Heart right ventricle (tissue), 16 donors: ENCODE data around the gene SPHKAP. TPM values are rescaled to one million over a fixed set of nuclear protein-coding genes. Genes with fewer than 3 reads are reported as not detected.
A peak's percentile ranks its signal among the peaks of the same experiment; 100 is the strongest.

Experiments
- ATAC-seq, 8 donors: fragments of 200-7000 bp; cut with Tn5 transposase; one replicate each; pipeline ENCODE4 v1.9.1; 2020; ENCODE audit warnings: mild to moderate bottlenecking in 8 of 8, moderate library complexity in 8 of 8, moderate number of reproducible peaks in 1 of 8
- DNase-seq, 2 donors: peaks; one replicate each; pipeline ENCODE4 v3.0.0-alpha.2; 2020
- H3K27ac ChIP-seq, 10 donors: fragments of 200-600 bp; sonication (generic) in 2 of 10; one replicate each; pipeline versions ENCODE4 v1.5.0 to v1.8.0; 2020 to 2022; ENCODE audit warnings: mild to moderate bottlenecking in 3 of 10
- H3K27me3 ChIP-seq, 7 donors: fragments of 200-600 bp; one replicate each; pipeline ENCODE4 v1.8.0; 2021 to 2022; ENCODE audit warnings: mild to moderate bottlenecking in 2 of 7
- H3K36me3 ChIP-seq, 9 donors: fragments of 200-600 bp; sonication (generic) in 1 of 9; one replicate each; pipeline versions ENCODE4 v1.5.0 to v1.8.0; 2020 to 2022; ENCODE audit warnings: mild to moderate bottlenecking in 2 of 9
- H3K4me1 ChIP-seq, 9 donors: fragments of 200-600 bp; sonication (generic) in 1 of 9; one replicate each; pipeline versions ENCODE4 v1.5.0 to v1.8.0; 2020 to 2022; ENCODE audit warnings: mild to moderate bottlenecking in 4 of 9
- H3K4me3 ChIP-seq, 10 donors: fragments of 200-600 bp; sonication (generic) in 2 of 10; one replicate each; pipeline versions ENCODE4 v1.5.0 to v1.8.0; 2020 to 2022; ENCODE audit warnings: mild to moderate bottlenecking in 7 of 10, moderate library complexity in 2 of 10
- H3K9me3 ChIP-seq, 11 donors: fragments of 200-600 bp in 10 of 11; sonication (generic) in 2 of 11; one replicate each; pipeline versions ENCODE4 v1.5.0 to v1.8.0; 2013 to 2022; ENCODE audit warnings: mild to moderate bottlenecking in 2 of 11, control low read depth in 1 of 11, moderate library complexity in 1 of 11
- CTCF ChIP-seq, 9 donors: fragments of 200-600 bp; sonication (generic) in 2 of 9; IDR thresholded peaks; one replicate each; pipeline versions ENCODE4 v1.5.0 to v1.8.0; 2021 to 2022; ENCODE audit warnings: antibody characterized with exemption in 9 of 9, mild to moderate bottlenecking in 5 of 9, moderate library complexity in 1 of 9
- WGBS, 2 donors: extraction: QIAGEN DNeasy Blood & Tissue Kit; methylation state at CpG; one replicate each; pipeline ENCODE4 v1.1.7; 2013; ENCODE audit warnings: inconsistent platforms in 1 of 2; 5-methylcytosine and 5-hydroxymethylcytosine counted together
- intact Hi-C, 10 donors: fragments of 100-400 bp; cut with DNase I; formaldehyde crosslinking; loops; one replicate each; pipeline versions ENCODE4 v1.11.1 to v1.14.2; 2022
- polyA plus RNA-seq, 2 donors: library from polyadenylated mRNA; stranded (reverse); fragments of 200-250 nt; gene quantifications; one replicate each; pipeline ENCODE4 v1.2.3, GENCODE V29; 2013
- total RNA-seq, 10 donors: library from RNA; stranded (reverse); fragmentation: NEBNext Ultra II Directional in 3 of 10; extraction: Animal tissue kit (Norgen Biotek cat#: 25700) in 3 of 10; gene quantifications; one replicate each; pipeline versions ENCODE4 v1.2.1 to v1.2.4, GENCODE V29; 2021 to 2023
- donor health status: Arrhythmogenic right ventricular cardiomyopathy.
- donor health status: ischemic (EF 13 %, LVEDD 7.1; RV severe dilation, severe dysfunction).
- donor health status: healthy with polysubstance abuse.
- donor health status: DM: no; HTN: yes; CAD: no.
- donor health status: DM: no; HTN: no; CAD: no.
- donor health status: ischemic (EF 25% LVEDD 6.9; RV normal size, moderate dysfunction).
- donor health status: ischemic (EF 25% LVEDD 5.7; RV mildly dilated, moderate dysfunction).
- donor health status: healthy.
- donor health status: DM: yes; HTN: yes; CAD: no.
- donor health status: Ischemic cardiomyopathy.
- donor health status: ischemic (EF 35%, LVEDD 5.7; RV mildly dilated, moderate dysfunction).
- donor health status: nonischemic (EF 11% LVEDD 7.7; RV severe dilation, severe dysfunction).
- donor health status: DM: yes; HTN: yes; CAD: no.
- donor health status: PGD.
- donor health status: ischemic (EF 29% LVEDD 5.4; RV normal size, mild dysfunction).
- donor health status: nonischemic (EF 23%, LVEDD 6.1; RV moderate dilation, normal function).

SPHKAP gene
- total and polyA plus RNA-seq, 12 donors = 4.7 to 151 (median 101) TPM

GRCh38 chr2:228135300-228135699, 46.2 kb downstream of the SPHKAP start:
- Histone ChIP-seq H3K36me3 (peaks cover 0 to 3% (median 0%) of the 10 kb centered on the region in 9 donors), H3K27ac (no peak overlapping the region), H3K27me3 (no peaks in the 10 kb centered on the region), H3K4me3 (no peak overlapping the region), H3K9me3 (peaks cover 0 to 7% (median 0%) of the 10 kb centered on the region in 11 donors), H3K4me1 (peaks cover 0 to 13% (median 0%) of the 10 kb centered on the region in 9 donors)
- ATAC-seq (no peak), DNase-seq (no peak)
- intact Hi-C loops = no loop called here
- TF ChIP-seq CTCF (IDR thresholded peaks at IDR 0.05) = no peak
- 75 to 83% methylated on average over 2 of the region's 2 CpGs for WGBS, 2 donors

DNA sequence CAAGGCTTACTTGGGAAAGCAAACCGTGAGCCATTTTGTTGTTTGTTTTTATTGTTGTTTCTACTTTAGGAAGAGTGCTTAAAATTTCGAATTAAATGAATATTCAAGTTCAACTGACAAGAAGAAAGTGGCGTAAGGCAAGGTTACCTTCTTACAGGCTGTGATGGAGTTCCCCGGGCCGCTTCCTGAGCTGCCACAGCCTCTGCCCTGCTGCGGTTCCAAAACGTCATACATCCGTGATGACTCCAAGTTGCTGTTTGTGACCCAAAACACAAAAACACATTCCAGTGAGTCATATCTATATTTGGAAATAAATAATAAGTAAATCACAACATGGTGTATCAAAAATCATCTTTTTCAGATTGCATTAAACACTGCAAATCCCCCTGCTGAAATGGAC, 49.7 kb downstream of the SPHKAP start:
- peaks cover 0 to 8% (median 0%) of the 10 kb centered on the region in 9 donors for H3K4me1 ChIP-seq
- TF ChIP-seq CTCF (IDR thresholded peaks at IDR 0.05) = no peak
- no peaks in the 10 kb centered on the region for H3K9me3 ChIP-seq
- no peak overlapping the region for H3K27ac ChIP-seq
- DNase-seq (no peak), ATAC-seq (no peak)
- intact Hi-C loops = no loop called here
- no peak overlapping the region for H3K4me3 ChIP-seq
- no peaks in the 10 kb centered on the region for H3K27me3 ChIP-seq
- H3K36me3 ChIP-seq = peaks cover 0 to 11% (median 0%) of the 10 kb centered on the region in 9 donors
- WGBS, 2 donors = 68 to 78% methylated on average over 8 of the region's 8 CpGs

DNA sequence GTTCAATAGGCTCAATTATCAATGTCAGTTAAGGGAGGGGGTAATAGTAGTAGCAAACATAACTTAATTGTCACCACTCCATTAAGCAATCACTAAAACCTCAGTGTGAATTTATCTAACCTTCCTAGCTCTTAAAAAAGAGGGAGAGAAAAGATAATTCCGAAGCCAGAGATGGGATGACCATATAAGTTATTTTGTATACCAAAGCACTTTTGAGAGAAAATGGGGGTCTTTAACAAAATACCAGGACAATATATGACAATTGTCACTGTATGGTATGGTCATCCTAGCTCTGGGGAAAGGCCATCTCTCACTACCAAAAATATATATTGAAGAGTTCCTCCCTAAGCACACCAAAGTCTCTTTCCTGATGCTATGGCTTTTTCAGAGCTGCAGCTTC, 55.1 kb downstream of the SPHKAP start:
- H3K4me3 ChIP-seq = no peak overlapping the region
- peaks cover 0 to 11% (median 0%) of the 10 kb centered on the region in 9 donors for H3K36me3 ChIP-seq
- 53 to 67% methylated on average over 1 of the region's 1 CpG for WGBS, 2 donors
- DNase-seq (no peak), ATAC-seq (no peak)
- peaks cover 0 to 3% (median 0%) of the 10 kb centered on the region in 9 donors for H3K4me1 ChIP-seq
- H3K9me3 ChIP-seq = no peaks in the 10 kb centered on the region
- intact Hi-C loops = no loop called here
- H3K27me3 ChIP-seq = no peaks in the 10 kb centered on the region
- no peak overlapping the region for H3K27ac ChIP-seq
- no peak for TF ChIP-seq CTCF (IDR thresholded peaks at IDR 0.05)

DNA sequence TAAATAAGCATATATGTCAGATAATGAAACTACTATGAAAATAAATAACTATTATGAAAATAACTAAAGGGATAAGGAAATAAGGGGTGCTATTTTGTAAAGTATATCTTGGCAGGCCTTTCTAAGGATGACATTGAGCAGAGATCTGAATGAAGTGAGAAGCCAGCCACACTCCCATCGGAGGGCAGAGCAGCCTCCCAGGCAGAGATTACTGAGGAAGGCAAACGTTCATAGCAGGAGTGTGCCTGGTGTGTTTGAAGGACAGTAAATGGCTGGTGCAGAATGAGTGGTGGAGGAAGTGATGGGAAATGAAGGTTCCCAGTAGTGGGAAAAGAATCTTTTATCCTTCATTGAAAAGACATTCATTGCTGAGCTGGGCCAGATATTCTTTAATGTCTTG, 62.5 kb downstream of the SPHKAP start:
- H3K27ac ChIP-seq = no peak overlapping the region
- no peaks in the 10 kb centered on the region for H3K9me3 ChIP-seq
- intact Hi-C loops = no loop called here
- H3K4me1 ChIP-seq = peaks cover 0 to 14% (median 0%) of the 10 kb centered on the region in 9 donors
- DNase-seq (no peak), ATAC-seq (peak in 6 of 8 donors; percentile 58 to 90 (median 80))
- H3K36me3 ChIP-seq = no peaks in the 10 kb centered on the region
- 3 to 13% methylated on average over 2 of the region's 2 CpGs for WGBS, 2 donors
- no peak for TF ChIP-seq CTCF (IDR thresholded peaks at IDR 0.05)
- no peaks in the 10 kb centered on the region for H3K27me3 ChIP-seq
- H3K4me3 ChIP-seq = no peak overlapping the region
